Immature natural killer cell (primary cell): ENCODE data around the gene GRB2. TPM values are rescaled to one million over a fixed set of nuclear protein-coding genes. Genes with fewer than 3 reads are reported as not detected.
"Not testable (repeated sequence)": the region's sequence is repeated elsewhere in the genome, so short reads cannot be mapped to it uniquely, and the experiment has no call there.

Source experiments
- DNase-seq, 3 donors: peaks; one replicate each; pipeline ENCODE4 v3.0.0; 2022; ENCODE audit warnings: mixed read lengths in 1 of 3
- H3K27ac Mint-ChIP-seq, 6 donors: one replicate each; pipeline ENCODE4 v1.8.0; 2020; ENCODE audit warnings: mixed read lengths in 6 of 6, mild to moderate bottlenecking in 5 of 6, inconsistent platforms in 4 of 6, moderate library complexity in 3 of 6
- H3K27me3 Mint-ChIP-seq, 3 donors: one replicate each; pipeline ENCODE4 v1.8.0; 2020 to 2021; ENCODE audit warnings: low read depth in 3 of 3, mild to moderate bottlenecking in 3 of 3, mixed read lengths in 3 of 3, moderate library complexity in 3 of 3, inconsistent platforms in 1 of 3
- H3K36me3 Mint-ChIP-seq, 3 donors: one replicate each; pipeline ENCODE4 v1.8.0; 2020; ENCODE audit warnings: mixed read lengths in 3 of 3, inconsistent platforms in 2 of 3, mild to moderate bottlenecking in 2 of 3
- H3K4me1 Mint-ChIP-seq, 2 donors: one replicate each; pipeline ENCODE4 v1.8.0; 2020; ENCODE audit warnings: inconsistent platforms in 2 of 2, mild to moderate bottlenecking in 2 of 2, mixed read lengths in 2 of 2, moderate library complexity in 1 of 2
- H3K4me3 Mint-ChIP-seq, 5 donors: one replicate each; pipeline ENCODE4 v1.8.0; 2020; ENCODE audit warnings: mild to moderate bottlenecking in 5 of 5, mixed read lengths in 5 of 5, inconsistent platforms in 3 of 5, moderate library complexity in 3 of 5
- H3K9me3 Mint-ChIP-seq, 6 donors: one replicate each; pipeline ENCODE4 v1.8.0; 2020; ENCODE audit warnings: mild to moderate bottlenecking in 6 of 6, mixed read lengths in 6 of 6, inconsistent platforms in 4 of 6, moderate library complexity in 3 of 6
- polyA plus RNA-seq, 3 donors: library from polyadenylated mRNA; unstranded; fragments of 300-500 nt; fragmentation: Illumina TruSeq; gene quantifications; one replicate each; pipeline ENCODE4 v1.2.3, GENCODE V29; 2021

Gene GRB2
- polyA plus RNA-seq, 3 donors from 2014 or later = 104 to 161 (median 135) TPM

- not testable (repeated sequence) for H3K9me3 Mint-ChIP-seq, H3K4me3 Mint-ChIP-seq, H3K36me3 Mint-ChIP-seq, H3K27me3 Mint-ChIP-seq, DNase-seq
- Mint-ChIP-seq H3K4me1 (peaks cover 83 to 94% of the 10 kb centered on the region in 2 donors), H3K27ac (peak overlapping the region in 3 of 6 donors; percentile 23 to 48 (median 40))
Observed at GRCh38 chr17:75367838-75368789, 37.4 kb downstream of the GRB2 start.

GRCh38 chr17:75367312-75367711, 38.2 kb downstream of the GRB2 start:
- no peak overlapping the region for H3K4me3 Mint-ChIP-seq
- H3K27me3 Mint-ChIP-seq = peaks cover 0 to 2% (median 1%) of the 10 kb centered on the region in 3 donors
- peak overlapping the region in 2 of 6 donors; percentile 12 to 19 for H3K27ac Mint-ChIP-seq

GRCh38 chr17:75366432-75366831, 39.0 kb downstream of the GRB2 start:
- Mint-ChIP-seq H3K4me1 (peaks cover 83 to 94% of the 10 kb centered on the region in 2 donors), H3K9me3 (no peaks in the 10 kb centered on the region), H3K4me3 (no peak overlapping the region), H3K36me3 (no peaks in the 10 kb centered on the region), H3K27ac (peak overlapping the region in 1 of 6 donors; percentile 43), H3K27me3 (peaks cover 0 to 2% (median 0%) of the 10 kb centered on the region in 3 donors)
- no peak for DNase-seq

More at GRCh38 chr17:75367312-75367711, 38.2 kb downstream of the GRB2 start:
- no peaks in the 10 kb centered on the region for H3K36me3 Mint-ChIP-seq
- no peak for DNase-seq
- no peaks in the 10 kb centered on the region for H3K9me3 Mint-ChIP-seq
- peaks cover 83 to 94% of the 10 kb centered on the region in 2 donors for H3K4me1 Mint-ChIP-seq

GRCh38 chr17:75365931-75366275, 39.6 kb downstream of the GRB2 start:
- no peak for DNase-seq
- Mint-ChIP-seq H3K36me3 (no peaks in the 10 kb centered on the region), H3K9me3 (no peaks in the 10 kb centered on the region), H3K4me1 (peaks cover 84 to 94% of the 10 kb centered on the region in 2 donors), H3K27ac (peak overlapping the region in 2 of 6 donors; percentile 5 to 86), H3K27me3 (peaks cover 0 to 2% (median 0%) of the 10 kb centered on the region in 3 donors), H3K4me3 (peak overlapping the region in 2 of 5 donors; percentile 7 to 19)

GRCh38 chr17:75365009-75365930, 40.2 kb downstream of the GRB2 start:
- Mint-ChIP-seq H3K4me1 (peaks cover 84 to 94% of the 10 kb centered on the region in 2 donors), H3K36me3 (no peaks in the 10 kb centered on the region), H3K9me3 (no peaks in the 10 kb centered on the region), H3K27ac (peak overlapping the region; percentile 5 to 86 (median 52)), H3K4me3 (peak overlapping the region in 1 of 5 donors; percentile 7), H3K27me3 (peaks cover 0 to 2% (median 0%) of the 10 kb centered on the region in 3 donors)
- no peak for DNase-seq

GRCh38 chr17:75364078-75364477, 41.4 kb downstream of the GRB2 start:
- no peaks in the 10 kb centered on the region for H3K9me3 Mint-ChIP-seq
- peaks cover 86 to 93% of the 10 kb centered on the region in 2 donors for H3K4me1 Mint-ChIP-seq
- DNase-seq = no peak
- peak overlapping the region in 2 of 6 donors; percentile 6 to 51 for H3K27ac Mint-ChIP-seq
- no peaks in the 10 kb centered on the region for H3K36me3 Mint-ChIP-seq
- peaks cover 0 to 2% (median 0%) of the 10 kb centered on the region in 3 donors for H3K27me3 Mint-ChIP-seq
- H3K4me3 Mint-ChIP-seq = peak overlapping the region in 1 of 5 donors; percentile 15

- H3K4me1 Mint-ChIP-seq = peaks cover 85 to 92% of the 10 kb centered on the region in 2 donors
- H3K4me3 Mint-ChIP-seq = no peak overlapping the region
- DNase-seq = no peak
- peak overlapping the region in 4 of 6 donors; percentile 7 to 37 (median 24) for H3K27ac Mint-ChIP-seq
- H3K36me3 Mint-ChIP-seq = no peaks in the 10 kb centered on the region
- H3K27me3 Mint-ChIP-seq = peaks cover 0 to 2% (median 0%) of the 10 kb centered on the region in 3 donors
- no peaks in the 10 kb centered on the region for H3K9me3 Mint-ChIP-seq
Observed at GRCh38 chr17:75361996-75362395, 43.5 kb downstream of the GRB2 start.

- H3K36me3 Mint-ChIP-seq = no peaks in the 10 kb centered on the region
- peak overlapping the region in 1 of 5 donors; percentile 14 for H3K4me3 Mint-ChIP-seq
- H3K4me1 Mint-ChIP-seq = peaks cover 85 to 92% of the 10 kb centered on the region in 2 donors
- no peaks in the 10 kb centered on the region for H3K9me3 Mint-ChIP-seq
- H3K27me3 Mint-ChIP-seq = peaks cover 0 to 2% (median 0%) of the 10 kb centered on the region in 3 donors
- no peak for DNase-seq
- H3K27ac Mint-ChIP-seq = peak overlapping the region in 4 of 6 donors; percentile 55 to 86 (median 76)
Observed at GRCh38 chr17:75361344-75361743, 44.1 kb downstream of the GRB2 start.

GRCh38 chr17:75356260-75356937, 49.1 kb downstream of the GRB2 start:
- H3K36me3 Mint-ChIP-seq = no peaks in the 10 kb centered on the region
- no peaks in the 10 kb centered on the region for H3K9me3 Mint-ChIP-seq
- H3K27ac Mint-ChIP-seq = peak overlapping the region in 5 of 6 donors; percentile 4 to 66 (median 27)
- peaks cover 56 to 72% of the 10 kb centered on the region in 2 donors for H3K4me1 Mint-ChIP-seq
- no peak overlapping the region for H3K4me3 Mint-ChIP-seq
- peaks cover 0 to 2% (median 0%) of the 10 kb centered on the region in 3 donors for H3K27me3 Mint-ChIP-seq
- DNase-seq = no peak

GRCh38 chr17:75353176-75353575, 52.3 kb downstream of the GRB2 start:
- peaks cover 58 to 77% of the 10 kb centered on the region in 2 donors for H3K4me1 Mint-ChIP-seq
- H3K27ac Mint-ChIP-seq = no peak overlapping the region
- H3K9me3 Mint-ChIP-seq = no peaks in the 10 kb centered on the region
- H3K27me3 Mint-ChIP-seq = peaks cover 0 to 2% (median 0%) of the 10 kb centered on the region in 3 donors
- no peak overlapping the region for H3K4me3 Mint-ChIP-seq
- H3K36me3 Mint-ChIP-seq = no peaks in the 10 kb centered on the region
- no peak for DNase-seq

- Mint-ChIP-seq H3K4me1 (peaks cover 62 to 79% of the 10 kb centered on the region in 2 donors), H3K9me3 (no peaks in the 10 kb centered on the region), H3K4me3 (no peak overlapping the region), H3K36me3 (no peaks in the 10 kb centered on the region), H3K27ac (peak overlapping the region in 3 of 6 donors; percentile 24 to 62 (median 51)), H3K27me3 (peaks cover 0 to 2% (median 2%) of the 10 kb centered on the region in 3 donors)
- no peak for DNase-seq
Observed at GRCh38 chr17:75352079-75352569, 53.4 kb downstream of the GRB2 start.

- H3K9me3 Mint-ChIP-seq = no peaks in the 10 kb centered on the region
- peaks cover 2 to 4% (median 2%) of the 10 kb centered on the region in 3 donors for H3K27me3 Mint-ChIP-seq
- H3K36me3 Mint-ChIP-seq = no peaks in the 10 kb centered on the region
- H3K4me1 Mint-ChIP-seq = peaks cover 67 to 82% of the 10 kb centered on the region in 2 donors
- no peak for DNase-seq
- no peak overlapping the region for H3K27ac Mint-ChIP-seq
- no peak overlapping the region for H3K4me3 Mint-ChIP-seq
Observed at GRCh38 chr17:75350706-75351105, 54.8 kb downstream of the GRB2 start.

GRCh38 chr17:75350029-75350428, 55.4 kb downstream of the GRB2 start:
- no peaks in the 10 kb centered on the region for H3K36me3 Mint-ChIP-seq
- H3K4me3 Mint-ChIP-seq = no peak overlapping the region
- DNase-seq = no peak
- peaks cover 2 to 4% (median 2%) of the 10 kb centered on the region in 3 donors for H3K27me3 Mint-ChIP-seq
- H3K4me1 Mint-ChIP-seq = peaks cover 71 to 83% of the 10 kb centered on the region in 2 donors
- H3K9me3 Mint-ChIP-seq = no peaks in the 10 kb centered on the region
- H3K27ac Mint-ChIP-seq = peak overlapping the region in 2 of 6 donors; percentile 9 to 51
